Chondrocyte (in vitro differentiated cells): Measurements from ENCODE around the gene USH1G. TPM values are rescaled to one million over a fixed set of nuclear protein-coding genes. Genes with fewer than 3 reads are reported as not detected.
"Not testable (repeated sequence)": the region's sequence is repeated elsewhere in the genome, so short reads cannot be mapped to it uniquely, and the experiment has no call there.

Experiments
- DNase-seq: peaks from one replicate; pipeline ENCODE4 v3.0.0; 2021; ENCODE audit warnings: mixed read lengths, low spot score
- H3K27ac Mint-ChIP-seq: one replicate; pipeline ENCODE4 v1.8.0; 2021; ENCODE audit warnings: mild to moderate bottlenecking, moderate library complexity, mixed read lengths; ENCODE audit not compliant: unreplicated experiment
- H3K27me3 Mint-ChIP-seq: 2 replicates; pipeline ENCODE4 v1.8.0; 2021; ENCODE audit warnings: low read depth, mixed read lengths
- H3K36me3 Mint-ChIP-seq: 2 replicates; pipeline ENCODE4 v1.8.0; 2021; ENCODE audit warnings: low read depth, mixed read lengths
- H3K4me1 Mint-ChIP-seq: 2 replicates; pipeline ENCODE4 v1.8.0; 2021; ENCODE audit warnings: low read depth, mild to moderate bottlenecking, mixed read lengths
- H3K4me3 Mint-ChIP-seq: one replicate; pipeline ENCODE4 v1.8.0; 2021; ENCODE audit warnings: mild to moderate bottlenecking, moderate library complexity, mixed read lengths; ENCODE audit not compliant: unreplicated experiment
- H3K9me3 Mint-ChIP-seq: 2 replicates; pipeline ENCODE4 v1.8.0; 2021; ENCODE audit warnings: low read depth, mixed read lengths
- total RNA-seq: library from RNA; stranded (reverse); gene quantifications from 3 replicates; pipeline ENCODE4 v1.2.1, GENCODE V29; 2021
- TF ChIP-seq, protein P1 (sequence below): fragments of 200-600 bp; sonication (generic); IDR thresholded peaks from 2 replicates; pipeline ENCODE4 v1.5.0; 2021; ENCODE audit warnings: antibody characterized with exemption, mild to moderate bottlenecking, moderate library complexity

The USH1G gene
- total RNA-seq, 1 donor from 2014 or later = not detected

DNA sequence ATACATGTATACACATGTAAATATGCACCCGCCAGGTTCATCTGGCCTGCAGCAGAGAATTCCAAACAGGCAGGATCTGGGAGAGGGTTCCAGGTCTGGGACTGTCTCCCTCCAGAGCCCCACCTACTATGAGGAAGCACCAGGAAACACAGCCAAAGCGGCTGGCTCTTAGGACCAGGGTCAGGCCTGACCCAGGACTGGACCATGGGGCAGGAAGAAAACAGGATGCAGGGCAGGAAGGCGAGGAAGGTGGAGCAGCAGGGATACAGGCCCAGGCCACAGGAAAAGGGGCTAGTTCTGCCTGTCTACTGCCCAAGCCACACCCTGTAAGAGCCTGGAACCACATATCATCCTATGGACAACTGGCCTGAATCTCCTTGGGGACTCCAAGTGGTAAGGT is 47.3 kb upstream of the USH1G start:
- H3K27me3 Mint-ChIP-seq = peaks cover 5% of the 10 kb centered on the region
- no peak for DNase-seq
- TF ChIP-seq, protein P1, sequence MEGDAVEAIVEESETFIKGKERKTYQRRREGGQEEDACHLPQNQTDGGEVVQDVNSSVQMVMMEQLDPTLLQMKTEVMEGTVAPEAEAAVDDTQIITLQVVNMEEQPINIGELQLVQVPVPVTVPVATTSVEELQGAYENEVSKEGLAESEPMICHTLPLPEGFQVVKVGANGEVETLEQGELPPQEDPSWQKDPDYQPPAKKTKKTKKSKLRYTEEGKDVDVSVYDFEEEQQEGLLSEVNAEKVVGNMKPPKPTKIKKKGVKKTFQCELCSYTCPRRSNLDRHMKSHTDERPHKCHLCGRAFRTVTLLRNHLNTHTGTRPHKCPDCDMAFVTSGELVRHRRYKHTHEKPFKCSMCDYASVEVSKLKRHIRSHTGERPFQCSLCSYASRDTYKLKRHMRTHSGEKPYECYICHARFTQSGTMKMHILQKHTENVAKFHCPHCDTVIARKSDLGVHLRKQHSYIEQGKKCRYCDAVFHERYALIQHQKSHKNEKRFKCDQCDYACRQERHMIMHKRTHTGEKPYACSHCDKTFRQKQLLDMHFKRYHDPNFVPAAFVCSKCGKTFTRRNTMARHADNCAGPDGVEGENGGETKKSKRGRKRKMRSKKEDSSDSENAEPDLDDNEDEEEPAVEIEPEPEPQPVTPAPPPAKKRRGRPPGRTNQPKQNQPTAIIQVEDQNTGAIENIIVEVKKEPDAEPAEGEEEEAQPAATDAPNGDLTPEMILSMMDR = no peak
- H3K4me1 Mint-ChIP-seq = peaks cover 7% of the 10 kb centered on the region
- H3K9me3 Mint-ChIP-seq = no peaks in the 10 kb centered on the region
- H3K27ac Mint-ChIP-seq = no peak overlapping the region
- no peak overlapping the region for H3K4me3 Mint-ChIP-seq
- H3K36me3 Mint-ChIP-seq = no peaks in the 10 kb centered on the region

DNA sequence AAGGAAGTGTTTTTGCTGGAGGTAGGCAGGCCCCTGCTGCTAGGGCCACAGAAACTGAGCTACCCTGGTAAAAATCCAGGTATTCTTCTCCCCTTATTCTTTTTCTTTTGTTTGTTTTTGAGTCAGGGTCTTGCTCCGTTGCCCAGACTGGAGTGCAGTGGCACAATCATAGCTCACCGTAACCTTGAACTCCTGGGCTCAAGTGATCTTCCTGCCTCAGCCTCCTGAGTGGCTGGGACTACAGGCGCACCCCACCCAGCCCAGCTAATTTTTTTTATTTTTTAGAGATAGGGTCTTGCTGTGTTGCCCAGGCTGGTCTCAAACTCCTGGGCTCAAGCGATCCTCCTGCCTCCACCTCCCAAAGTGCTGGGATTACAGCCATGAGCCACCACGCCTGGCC is 46.4 kb upstream of the USH1G start:
- DNase-seq, H3K27ac Mint-ChIP-seq, H3K4me3 Mint-ChIP-seq, H3K4me1 Mint-ChIP-seq, H3K9me3 Mint-ChIP-seq, H3K36me3 Mint-ChIP-seq, H3K27me3 Mint-ChIP-seq: not testable (repeated sequence)

GRCh38 chr17:74968361-74968780 is 45.3 kb upstream of the USH1G start:
- Mint-ChIP-seq H3K36me3 (no peaks in the 10 kb centered on the region), H3K27ac (no peak overlapping the region), H3K9me3 (no peaks in the 10 kb centered on the region), H3K4me1 (peaks cover 7% of the 10 kb centered on the region), H3K27me3 (peaks cover 5% of the 10 kb centered on the region), H3K4me3 (no peak overlapping the region)
- DNase-seq = no peak
- TF ChIP-seq, protein P1 = no peak

- Mint-ChIP-seq H3K4me3 (no peak overlapping the region), H3K4me1 (no peaks in the 10 kb centered on the region), H3K27ac (no peak overlapping the region), H3K9me3 (no peaks in the 10 kb centered on the region), H3K36me3 (no peaks in the 10 kb centered on the region), H3K27me3 (no peaks in the 10 kb centered on the region)
- DNase-seq = no peak
- TF ChIP-seq, protein P1 = no peak
Observed at GRCh38 chr17:74964988-74965622, 42.0 kb upstream of the USH1G start.

GRCh38 chr17:74964246-74964761 is 41.2 kb upstream of the USH1G start:
- H3K27me3 Mint-ChIP-seq = no peaks in the 10 kb centered on the region
- TF ChIP-seq, protein P1 = no peak
- no peaks in the 10 kb centered on the region for H3K9me3 Mint-ChIP-seq
- DNase-seq = no peak
- H3K27ac Mint-ChIP-seq = no peak overlapping the region
- H3K4me1 Mint-ChIP-seq = no peaks in the 10 kb centered on the region
- H3K36me3 Mint-ChIP-seq = no peaks in the 10 kb centered on the region
- H3K4me3 Mint-ChIP-seq = no peak overlapping the region

DNA sequence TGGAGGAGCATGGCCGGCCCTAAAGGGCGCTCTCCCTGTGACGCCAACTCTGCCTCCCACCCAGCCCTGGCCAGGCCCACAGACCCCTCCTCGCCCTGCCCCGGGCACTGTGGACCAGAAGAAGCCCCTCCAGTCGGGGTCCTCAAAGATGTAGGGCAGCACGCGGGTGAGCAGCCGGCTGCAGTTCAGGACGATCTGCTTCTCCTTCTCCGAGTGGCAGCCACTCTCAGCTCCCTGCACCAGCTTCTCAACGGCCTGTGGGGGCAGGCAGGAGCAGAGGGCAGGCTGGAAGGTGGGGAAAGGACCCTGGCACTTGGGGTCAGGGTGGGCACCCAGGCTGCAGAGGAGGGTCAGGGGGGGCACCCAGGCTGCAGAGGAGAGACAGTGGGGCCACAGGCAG is 40.6 kb upstream of the USH1G start:
- TF ChIP-seq, protein P1 = peak; percentile 23
- Mint-ChIP-seq H3K9me3 (no peaks in the 10 kb centered on the region), H3K27me3 (no peaks in the 10 kb centered on the region), H3K27ac (no peak overlapping the region), H3K4me1 (no peaks in the 10 kb centered on the region), H3K4me3 (no peak overlapping the region), H3K36me3 (no peaks in the 10 kb centered on the region)
- no peak for DNase-seq
